ENCODE results near the gene ZNF729.

ZNF729 gene

DNA sequence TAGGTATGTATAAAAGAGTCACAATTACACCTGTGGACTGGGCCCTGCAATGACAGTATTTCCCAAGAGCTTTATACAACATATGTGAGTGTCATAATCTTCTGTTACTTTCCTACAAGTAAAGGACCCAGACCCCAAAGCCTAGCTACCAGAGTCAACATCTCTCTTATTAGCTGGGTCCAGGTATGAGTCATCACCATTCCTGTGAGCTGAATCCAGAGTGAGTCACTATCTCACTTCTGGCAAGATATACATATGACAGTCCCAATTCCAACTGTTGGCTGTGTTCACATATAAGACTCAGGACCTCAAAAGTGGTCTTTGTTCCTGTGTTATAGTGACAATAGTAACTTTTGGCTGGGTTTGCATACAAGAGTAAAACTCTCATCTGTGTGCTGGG is 46.7 kb downstream of the ZNF729 start:
- no peaks in the 10 kb centered on the region for H3K79me2 ChIP-seq (ENCODE audit: control insufficient read depth, insufficient read depth, low read length, unreplicated experiment)
- H2AFZ ChIP-seq (ENCODE audit: low read length, unreplicated experiment), result no peak overlapping the region
- no peaks in the 10 kb centered on the region for H3K27me3 ChIP-seq (ENCODE audit: insufficient read depth, low read length)
- no peak overlapping the region for H3K27ac ChIP-seq (ENCODE audit: low read depth, low read length)
- no peaks in the 10 kb centered on the region for H3K36me3 ChIP-seq (ENCODE audit: insufficient read depth, low read length)
- no peak overlapping the region for H3K4me3 ChIP-seq (ENCODE audit: low read depth, low read length)
- H3K4me1 ChIP-seq (ENCODE audit: control insufficient read depth, insufficient read depth, low read length, unreplicated experiment), result no peaks in the 10 kb centered on the region

DNA sequence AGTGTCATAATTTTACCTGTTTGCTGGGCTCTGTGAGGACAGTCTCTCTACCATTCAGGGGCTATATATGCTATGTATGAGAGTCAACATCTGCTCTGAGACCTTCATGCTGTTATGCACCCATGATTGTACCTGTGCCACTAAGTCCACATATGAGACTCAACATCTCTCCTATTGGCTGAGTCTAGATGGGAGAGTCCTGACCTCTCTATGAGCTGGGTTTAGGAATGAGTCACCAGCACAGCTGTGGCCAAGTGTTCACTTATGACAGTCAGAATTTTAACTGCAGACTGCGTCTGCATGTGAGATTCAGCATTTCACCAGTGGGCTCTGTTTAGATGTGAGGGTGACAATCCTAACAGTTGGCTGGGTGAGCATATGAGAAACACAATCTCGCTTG is 49.5 kb downstream of the ZNF729 start:
- H3K27ac ChIP-seq (ENCODE audit: low read depth, low read length), result no peak overlapping the region
- no peaks in the 10 kb centered on the region for H3K36me3 ChIP-seq (ENCODE audit: insufficient read depth, low read length)
- no peak overlapping the region for H3K4me3 ChIP-seq (ENCODE audit: low read depth, low read length)
- H2AFZ ChIP-seq (ENCODE audit: low read length, unreplicated experiment), result no peak overlapping the region
- H3K4me1 ChIP-seq (ENCODE audit: control insufficient read depth, insufficient read depth, low read length, unreplicated experiment), result no peaks in the 10 kb centered on the region
- no peaks in the 10 kb centered on the region for H3K27me3 ChIP-seq (ENCODE audit: insufficient read depth, low read length)
- no peaks in the 10 kb centered on the region for H3K79me2 ChIP-seq (ENCODE audit: control insufficient read depth, insufficient read depth, low read length, unreplicated experiment)

GRCh38 chr19:22354665-22355064 is 68.4 kb downstream of the ZNF729 start:
- no peak overlapping the region for H2AFZ ChIP-seq (ENCODE audit: low read length, unreplicated experiment)
- no peaks in the 10 kb centered on the region for H3K27me3 ChIP-seq (ENCODE audit: insufficient read depth, low read length)
- no peaks in the 10 kb centered on the region for H3K4me1 ChIP-seq (ENCODE audit: control insufficient read depth, insufficient read depth, low read length, unreplicated experiment)
- H3K79me2 ChIP-seq (ENCODE audit: control insufficient read depth, insufficient read depth, low read length, unreplicated experiment), result no peaks in the 10 kb centered on the region
- no peak overlapping the region for H3K4me3 ChIP-seq (ENCODE audit: low read depth, low read length)
- no peaks in the 10 kb centered on the region for H3K36me3 ChIP-seq (ENCODE audit: insufficient read depth, low read length)
- H3K27ac ChIP-seq (ENCODE audit: low read depth, low read length), result no peak overlapping the region

Measured in ACC112 (cell line).